Measurements from ENCODE around the gene CYP27A1. TPM values are rescaled to one million over a fixed set of nuclear protein-coding genes. Genes with fewer than 3 reads are reported as not detected.

CYP27A1 gene
- total and polyA plus RNA-seq, 4 donors = 38.3 to 110 (median 77.1) TPM

DNA sequence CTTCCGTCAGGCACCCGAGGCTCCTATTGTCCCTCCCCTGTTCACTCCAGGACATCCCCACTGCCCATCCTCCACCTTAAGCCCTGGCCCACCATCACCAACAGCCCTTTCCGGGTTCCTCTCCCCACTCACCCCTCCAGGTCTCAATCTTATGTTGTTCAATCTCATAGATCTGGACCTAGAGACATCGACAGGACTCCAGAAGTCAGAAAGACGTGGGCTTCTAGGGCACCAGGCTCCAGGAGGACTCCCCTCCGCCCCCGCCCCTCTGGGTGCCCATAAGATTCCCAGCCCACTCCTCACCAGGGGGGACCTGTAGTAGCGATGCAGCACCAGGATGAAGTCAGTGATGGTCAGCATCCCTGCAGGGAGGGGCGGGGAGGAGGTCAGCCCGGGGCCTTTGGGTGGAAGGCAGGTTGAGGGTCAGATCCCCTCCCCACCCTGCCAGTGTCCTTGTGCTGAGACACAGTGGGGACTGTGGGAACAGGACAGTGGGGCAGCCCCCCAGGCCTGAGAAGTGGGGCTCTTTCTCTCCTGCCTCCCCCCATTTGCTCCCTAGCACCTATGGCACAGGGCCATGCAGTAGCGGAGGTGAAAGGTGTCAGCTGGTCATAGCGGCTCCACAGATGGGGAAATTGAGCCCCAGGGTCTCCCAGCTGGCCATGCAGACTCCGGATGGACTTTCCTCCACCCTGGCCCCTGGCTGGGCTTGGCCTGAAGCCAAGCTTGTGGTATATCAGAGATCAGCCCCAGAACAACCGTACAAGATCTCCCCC, 45.9 kb downstream of the CYP27A1 start:
- no peak for ATAC-seq (ENCODE audit: insufficient read depth, low FRiP score)
- DNase-seq = no peak
- TF ChIP-seq, protein P1, sequence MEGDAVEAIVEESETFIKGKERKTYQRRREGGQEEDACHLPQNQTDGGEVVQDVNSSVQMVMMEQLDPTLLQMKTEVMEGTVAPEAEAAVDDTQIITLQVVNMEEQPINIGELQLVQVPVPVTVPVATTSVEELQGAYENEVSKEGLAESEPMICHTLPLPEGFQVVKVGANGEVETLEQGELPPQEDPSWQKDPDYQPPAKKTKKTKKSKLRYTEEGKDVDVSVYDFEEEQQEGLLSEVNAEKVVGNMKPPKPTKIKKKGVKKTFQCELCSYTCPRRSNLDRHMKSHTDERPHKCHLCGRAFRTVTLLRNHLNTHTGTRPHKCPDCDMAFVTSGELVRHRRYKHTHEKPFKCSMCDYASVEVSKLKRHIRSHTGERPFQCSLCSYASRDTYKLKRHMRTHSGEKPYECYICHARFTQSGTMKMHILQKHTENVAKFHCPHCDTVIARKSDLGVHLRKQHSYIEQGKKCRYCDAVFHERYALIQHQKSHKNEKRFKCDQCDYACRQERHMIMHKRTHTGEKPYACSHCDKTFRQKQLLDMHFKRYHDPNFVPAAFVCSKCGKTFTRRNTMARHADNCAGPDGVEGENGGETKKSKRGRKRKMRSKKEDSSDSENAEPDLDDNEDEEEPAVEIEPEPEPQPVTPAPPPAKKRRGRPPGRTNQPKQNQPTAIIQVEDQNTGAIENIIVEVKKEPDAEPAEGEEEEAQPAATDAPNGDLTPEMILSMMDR (IDR thresholded peaks at IDR 0.05; ENCODE audit: control extremely low read depth, extremely low read depth) = no peak
- Histone ChIP-seq H3K27me3 (ENCODE audit: control insufficient read depth in 3 of 3, insufficient read depth in 3 of 3, low read length in 2 of 3) (peaks cover 0 to 5% (median 0%) of the 10 kb centered on the region in 3 donors), H3K9ac (ENCODE audit: insufficient read depth in 1 of 2, low read length in 2 of 2) (no peak overlapping the region), H3K27ac (ENCODE audit: low read depth in 1 of 2, low read length in 1 of 2) (no peak overlapping the region), H3K9me3 (ENCODE audit: control insufficient read depth in 4 of 4, insufficient read depth in 3 of 4, low read length in 3 of 4) (no peaks in the 10 kb centered on the region), H3K4me3 (no peak overlapping the region), H3K36me3 (ENCODE audit: control insufficient read depth in 4 of 4, insufficient read depth in 4 of 4, low read length in 4 of 4) (no peaks in the 10 kb centered on the region), H3K4me1 (ENCODE audit: control insufficient read depth in 5 of 5, insufficient read depth in 5 of 5, low read length in 5 of 5) (peaks cover 0 to 5% (median 0%) of the 10 kb centered on the region in 5 donors)
- 67 to 72% methylated on average over 14 of the region's 14 CpGs for whole genome bisulfite sequencing, 2 donors

DNA sequence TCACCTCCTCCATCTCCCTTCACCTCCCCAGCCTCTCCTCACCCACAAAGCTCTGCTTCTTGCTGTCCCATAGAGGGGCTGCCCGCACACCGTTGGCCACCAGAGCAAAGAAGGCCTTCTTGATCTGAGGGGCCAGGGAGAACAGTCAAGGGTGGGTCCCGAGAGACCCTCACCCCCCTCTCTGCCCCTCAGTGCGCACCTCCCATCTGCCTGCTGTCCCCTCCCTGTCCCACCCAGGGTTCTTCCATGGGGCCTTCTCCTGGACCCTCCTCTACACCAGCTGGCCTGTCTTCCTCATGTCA, 46.5 kb downstream of the CYP27A1 start:
- ATAC-seq (ENCODE audit: insufficient read depth, low FRiP score) (no peak), DNase-seq (no peak)
- no peak overlapping the region for H3K27ac ChIP-seq (ENCODE audit: low read depth in 1 of 2, low read length in 1 of 2)
- H3K9ac ChIP-seq (ENCODE audit: insufficient read depth in 1 of 2, low read length in 2 of 2) = no peak overlapping the region
- H3K4me1 ChIP-seq (ENCODE audit: control insufficient read depth in 5 of 5, insufficient read depth in 5 of 5, low read length in 5 of 5) = peaks cover 0 to 7% (median 0%) of the 10 kb centered on the region in 5 donors
- H3K27me3 ChIP-seq (ENCODE audit: control insufficient read depth in 3 of 3, insufficient read depth in 3 of 3, low read length in 2 of 3) = peaks cover 0 to 5% (median 0%) of the 10 kb centered on the region in 3 donors
- no peak overlapping the region for H3K4me3 ChIP-seq
- H3K9me3 ChIP-seq (ENCODE audit: control insufficient read depth in 4 of 4, insufficient read depth in 3 of 4, low read length in 3 of 4) = no peaks in the 10 kb centered on the region
- 86 to 91% methylated on average over 4 of the region's 4 CpGs for WGBS, 2 donors
- no peaks in the 10 kb centered on the region for H3K36me3 ChIP-seq (ENCODE audit: control insufficient read depth in 4 of 4, insufficient read depth in 4 of 4, low read length in 4 of 4)
- TF ChIP-seq, protein P1 (IDR thresholded peaks at IDR 0.05; ENCODE audit: control extremely low read depth, extremely low read depth) = no peak

DNA sequence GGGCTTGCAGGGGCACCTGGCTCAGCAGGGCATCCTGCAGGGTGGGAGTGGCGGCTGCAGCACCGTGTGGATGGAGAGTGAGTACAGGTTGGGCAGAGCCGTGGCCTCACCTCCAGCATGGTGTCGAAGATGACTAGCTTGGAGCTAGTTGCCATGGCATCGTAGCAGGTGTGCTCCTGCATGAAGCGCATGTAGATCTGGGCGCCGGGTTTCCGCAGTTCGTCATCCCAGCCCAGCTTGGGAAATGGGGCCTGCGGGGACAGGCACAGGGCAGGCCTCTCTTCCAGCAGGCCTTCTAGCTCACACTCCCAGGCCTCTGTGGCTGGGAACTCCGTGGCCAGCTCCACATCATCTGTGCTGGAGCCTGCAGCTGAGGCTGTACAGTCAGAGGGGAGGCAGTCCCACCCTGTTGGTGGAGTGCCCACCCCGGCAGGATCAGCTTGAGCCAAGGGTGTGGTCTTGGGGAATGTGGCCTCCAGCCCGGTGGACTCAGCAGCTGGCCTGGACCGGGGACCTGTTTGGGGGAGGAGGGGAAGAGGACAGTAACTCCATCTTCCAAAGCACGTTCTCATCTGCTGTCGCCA, 48.0 kb downstream of the CYP27A1 start:
- no peak for DNase-seq
- Histone ChIP-seq H3K36me3 (ENCODE audit: control insufficient read depth in 4 of 4, insufficient read depth in 4 of 4, low read length in 4 of 4) (no peaks in the 10 kb centered on the region), H3K4me3 (no peak overlapping the region), H3K9me3 (ENCODE audit: control insufficient read depth in 4 of 4, insufficient read depth in 3 of 4, low read length in 3 of 4) (no peaks in the 10 kb centered on the region), H3K27ac (ENCODE audit: low read depth in 1 of 2, low read length in 1 of 2) (no peak overlapping the region), H3K27me3 (ENCODE audit: control insufficient read depth in 3 of 3, insufficient read depth in 3 of 3, low read length in 2 of 3) (peaks cover 0 to 5% (median 0%) of the 10 kb centered on the region in 3 donors), H3K4me1 (ENCODE audit: control insufficient read depth in 5 of 5, insufficient read depth in 5 of 5, low read length in 5 of 5) (peaks cover 0 to 7% (median 0%) of the 10 kb centered on the region in 5 donors), H3K9ac (ENCODE audit: insufficient read depth in 1 of 2, low read length in 2 of 2) (no peak overlapping the region)
- WGBS, 2 donors = 82 to 84% methylated on average over 17 of the region's 17 CpGs
- TF ChIP-seq, protein P1 (IDR thresholded peaks at IDR 0.05; ENCODE audit: control extremely low read depth, extremely low read depth) = no peak
- ATAC-seq (ENCODE audit: insufficient read depth, low FRiP score) = no peak

All from lung (tissue), 12 donors.